Measurements from ENCODE around the gene JAG1.
"Not testable (repeated sequence)": the region's sequence is repeated elsewhere in the genome, so short reads cannot be mapped to it uniquely, and the experiment has no call there.

The JAG1 gene

GRCh38 chr20:10637563-10637962 lies 36.2 kb downstream of the JAG1 start:
- no peak for DNase-seq (ENCODE audit: low read depth in 3 of 3)

- DNase-seq (ENCODE audit: low read depth in 3 of 3) = no peak
Measured at GRCh38 chr20:10637031-10637559, 36.7 kb downstream of the JAG1 start.

- no peak for DNase-seq (ENCODE audit: low read depth in 3 of 3)
Measured at GRCh38 chr20:10636326-10636818, 37.4 kb downstream of the JAG1 start.

GRCh38 chr20:10635476-10636208 lies 38.2 kb downstream of the JAG1 start:
- DNase-seq (ENCODE audit: low read depth in 3 of 3) = no peak

- no peak for DNase-seq (ENCODE audit: low read depth in 3 of 3)
Measured at GRCh38 chr20:10634683-10635411, 39.0 kb downstream of the JAG1 start.

- no peak for DNase-seq (ENCODE audit: low read depth in 3 of 3)
Measured at GRCh38 chr20:10634211-10634610, 39.6 kb downstream of the JAG1 start.

GRCh38 chr20:10633718-10634117 lies 40.1 kb downstream of the JAG1 start:
- no peak for DNase-seq (ENCODE audit: low read depth in 3 of 3)

GRCh38 chr20:10632721-10633509 lies 40.9 kb downstream of the JAG1 start:
- DNase-seq (ENCODE audit: low read depth in 3 of 3) = no peak

GRCh38 chr20:10631126-10631525 lies 42.7 kb downstream of the JAG1 start:
- no peak for DNase-seq (ENCODE audit: low read depth in 3 of 3)

- no peak for DNase-seq (ENCODE audit: low read depth in 3 of 3)
Measured at GRCh38 chr20:10629946-10630650, 43.7 kb downstream of the JAG1 start.

GRCh38 chr20:10626896-10627295 lies 46.9 kb downstream of the JAG1 start:
- no peak for DNase-seq (ENCODE audit: low read depth in 3 of 3)

- DNase-seq (ENCODE audit: low read depth in 3 of 3) = no peak
Measured at GRCh38 chr20:10625641-10626040, 48.2 kb downstream of the JAG1 start.

GRCh38 chr20:10622657-10623418 lies 51.0 kb downstream of the JAG1 start:
- no peak for DNase-seq (ENCODE audit: low read depth in 3 of 3)

- no peak for DNase-seq (ENCODE audit: low read depth in 3 of 3)
Measured at GRCh38 chr20:10621149-10621548, 52.6 kb downstream of the JAG1 start.

GRCh38 chr20:10619427-10619826 lies 54.4 kb downstream of the JAG1 start:
- DNase-seq (ENCODE audit: low read depth in 3 of 3) = no peak

GRCh38 chr20:10618611-10619245 lies 55.1 kb downstream of the JAG1 start:
- no peak for DNase-seq (ENCODE audit: low read depth in 3 of 3)

- not testable (repeated sequence) for DNase-seq (ENCODE audit: low read depth in 3 of 3)
Measured at GRCh38 chr20:10617549-10618133, 56.2 kb downstream of the JAG1 start.

GRCh38 chr20:10616212-10616611 lies 57.6 kb downstream of the JAG1 start:
- DNase-seq (ENCODE audit: low read depth in 3 of 3) = no peak

GRCh38 chr20:10613911-10614310 lies 59.9 kb downstream of the JAG1 start:
- DNase-seq (ENCODE audit: low read depth in 3 of 3) = no peak

- DNase-seq (ENCODE audit: low read depth in 3 of 3) = not testable (repeated sequence)
Measured at GRCh38 chr20:10613426-10613825, 60.4 kb downstream of the JAG1 start.

All from stimulated activated CD4-positive, alpha-beta T cell treated with anti-CD3 and anti-CD28 coated beads, TNF-alpha, amount 100 ng/mL, for 24 hours (primary cell).